SU-DHL-6 (cell line): Measurements from ENCODE around the gene HRG.

Source experiments
- CTCF ChIP-seq: fragments of 200-600 bp; sonication (generic); IDR thresholded peaks from one replicate; pipeline ENCODE4 v1.5.1; 2017; ENCODE audit warnings: antibody characterized with exemption, mild to moderate bottlenecking, low read length, moderate library complexity; ENCODE audit not compliant: insufficient read depth, poor library complexity, severe bottlenecking
- EZH2phosphoT487 ChIP-seq: fragments of 200-600 bp; sonication (generic), shearing (Covaris generic); conservative IDR thresholded peaks from 2 replicates; pipeline ENCODE4 v1.6.1; 2018; ENCODE audit warnings: mild to moderate bottlenecking, antibody characterized with exemption, low read length, moderate library complexity, mixed read lengths

- TF ChIP-seq CTCF: no peak
- TF ChIP-seq EZH2phosphoT487: no peak
These were observed 32.3 kb upstream of the HRG start for GRCh38 chr3:186633481-186633880.
